Sigmoid colon (tissue), 7 donors: ENCODE data around the gene C1orf141. TPM values are rescaled to one million over a fixed set of nuclear protein-coding genes. Genes with fewer than 3 reads are reported as not detected.
"Not testable (repeated sequence)": the region's sequence is repeated elsewhere in the genome, so short reads cannot be mapped to it uniquely, and the experiment has no call there.

Experiments used
- DNase-seq: peaks from one replicate; pipeline ENCODE4 v3.0.0-alpha.2; 2019
- H3K27ac ChIP-seq, 4 donors: fragments of 200-600 bp; sonication (generic); one replicate each; pipeline ENCODE4 v1.5.1; 2016 to 2019; ENCODE audit warnings: mild to moderate bottlenecking in 1 of 4
- H3K27me3 ChIP-seq, 3 donors: fragments of 200-600 bp; sonication (generic); one replicate each; pipeline ENCODE4 v1.5.1; 2019; ENCODE audit warnings: mild to moderate bottlenecking in 1 of 3
- H3K36me3 ChIP-seq, 4 donors: fragments of 200-600 bp; sonication (generic); one replicate each; pipeline ENCODE4 v1.5.1; 2016 to 2019
- H3K4me1 ChIP-seq, 4 donors: fragments of 200-600 bp; sonication (generic); one replicate each; pipeline ENCODE4 v1.5.1; 2017 to 2019
- H3K4me3 ChIP-seq, 4 donors: fragments of 200-600 bp; sonication (generic); one replicate each; pipeline ENCODE4 v1.5.1; 2017 to 2019; ENCODE audit warnings: mild to moderate bottlenecking in 2 of 4, moderate library complexity in 1 of 4
- H3K9me3 ChIP-seq, 4 donors: fragments of 200-600 bp in 3 of 4; sonication (generic) in 3 of 4; one replicate each; pipeline versions ENCODE4 v1.5.1 to v1.6.1; 2013 to 2019
- EP300 ChIP-seq, 4 donors: sonication (generic); formaldehyde crosslinking; IDR thresholded peaks; one replicate each; pipeline ENCODE4 v1.6.1; 2017; ENCODE audit warnings: antibody characterized with exemption in 4 of 4
- POLR2A ChIP-seq, 2 donors: fragments of 450-650 bp; IDR thresholded peaks; one replicate each; pipeline ENCODE4 v1.6.1; 2016; ENCODE audit warnings: antibody characterized with exemption in 2 of 2, mild to moderate bottlenecking in 2 of 2, moderate library complexity in 2 of 2
- POLR2AphosphoS5 ChIP-seq, 4 donors: sonication (generic); formaldehyde crosslinking; IDR thresholded peaks; one replicate each; pipeline ENCODE4 v1.6.1; 2017; ENCODE audit warnings: antibody characterized with exemption in 4 of 4
- WGBS, 2 donors: extraction: QIAGEN DNeasy Blood & Tissue Kit; methylation state at CpG; one replicate each; pipeline ENCODE4 v1.1.7; 2013; 5-methylcytosine and 5-hydroxymethylcytosine counted together
- intact Hi-C: fragments of 100-400 bp; cut with DNase I; formaldehyde crosslinking; loops from one replicate; pipeline ENCODE4 v1.15.1; 2023
- polyA plus RNA-seq, 3 donors: library from polyadenylated mRNA; stranded (reverse); fragments of 200-250 nt; gene quantifications; one replicate each; pipeline ENCODE4 v1.2.3, GENCODE V29; 2013
- total RNA-seq, 4 donors: library from RNA; depleted of rRNA; stranded (reverse); fragments of >200 nt; gene quantifications; one replicate each; pipeline ENCODE4 v1.1.0, GENCODE V29; 2016
- TF ChIP-seq, protein P1 (sequence below), 4 experiments: fragments of 450-650 bp in 3 of 4; fragments of 200-600 bp in 1 of 4; IDR thresholded peaks; one replicate each; pipeline ENCODE4 v1.5.1; 2016 to 2019; ENCODE audit warnings: antibody characterized with exemption in 4 of 4, mild to moderate bottlenecking in 3 of 4, moderate library complexity in 2 of 4
- donor health status: healthy with polysubstance abuse.
- donor health status: Bipolar disorder and iron deficiency.
- donor health status: healthy.

C1orf141 gene
- total and polyA plus RNA-seq, 7 donors = not detected

DNA sequence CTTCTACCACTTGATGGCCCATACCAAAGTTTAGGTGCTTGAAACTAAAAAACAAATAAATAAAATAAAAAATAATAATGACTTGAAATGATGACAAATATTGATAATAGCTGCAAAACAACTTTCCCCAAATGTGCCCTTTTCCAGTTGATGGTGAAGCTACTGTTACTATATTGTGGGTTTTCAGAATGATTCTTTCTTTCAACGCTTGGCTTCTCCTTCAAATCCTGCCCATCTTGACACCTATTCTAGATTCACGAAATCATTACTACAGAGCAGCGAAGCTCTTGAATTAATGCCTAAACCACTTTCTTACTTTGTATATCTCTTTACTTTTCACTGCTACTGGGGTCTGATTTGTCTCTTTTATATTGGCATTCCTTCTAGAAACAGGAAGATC is 9.2 kb upstream of the C1orf141 start:
- Histone ChIP-seq H3K4me3 (no peak overlapping the region), H3K4me1 (peaks cover 0 to 4% (median 2%) of the 10 kb centered on the region in 4 donors), H3K27ac (no peak overlapping the region), H3K27me3 (no peaks in the 10 kb centered on the region), H3K9me3 (no peaks in the 10 kb centered on the region), H3K36me3 (no peaks in the 10 kb centered on the region)
- WGBS, 2 donors = 85 to 90% methylated on average over 3 of the region's 3 CpGs
- TF ChIP-seq POLR2AphosphoS5 (IDR thresholded peaks at IDR 0.05) (no peak), POLR2A (IDR thresholded peaks at IDR 0.05) (no peak), EP300 (IDR thresholded peaks at IDR 0.05) (no peak)
- TF ChIP-seq, protein P1, sequence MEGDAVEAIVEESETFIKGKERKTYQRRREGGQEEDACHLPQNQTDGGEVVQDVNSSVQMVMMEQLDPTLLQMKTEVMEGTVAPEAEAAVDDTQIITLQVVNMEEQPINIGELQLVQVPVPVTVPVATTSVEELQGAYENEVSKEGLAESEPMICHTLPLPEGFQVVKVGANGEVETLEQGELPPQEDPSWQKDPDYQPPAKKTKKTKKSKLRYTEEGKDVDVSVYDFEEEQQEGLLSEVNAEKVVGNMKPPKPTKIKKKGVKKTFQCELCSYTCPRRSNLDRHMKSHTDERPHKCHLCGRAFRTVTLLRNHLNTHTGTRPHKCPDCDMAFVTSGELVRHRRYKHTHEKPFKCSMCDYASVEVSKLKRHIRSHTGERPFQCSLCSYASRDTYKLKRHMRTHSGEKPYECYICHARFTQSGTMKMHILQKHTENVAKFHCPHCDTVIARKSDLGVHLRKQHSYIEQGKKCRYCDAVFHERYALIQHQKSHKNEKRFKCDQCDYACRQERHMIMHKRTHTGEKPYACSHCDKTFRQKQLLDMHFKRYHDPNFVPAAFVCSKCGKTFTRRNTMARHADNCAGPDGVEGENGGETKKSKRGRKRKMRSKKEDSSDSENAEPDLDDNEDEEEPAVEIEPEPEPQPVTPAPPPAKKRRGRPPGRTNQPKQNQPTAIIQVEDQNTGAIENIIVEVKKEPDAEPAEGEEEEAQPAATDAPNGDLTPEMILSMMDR (IDR thresholded peaks at IDR 0.05) = no peak
- intact Hi-C loops = no loop called here
- DNase-seq = no peak

DNA sequence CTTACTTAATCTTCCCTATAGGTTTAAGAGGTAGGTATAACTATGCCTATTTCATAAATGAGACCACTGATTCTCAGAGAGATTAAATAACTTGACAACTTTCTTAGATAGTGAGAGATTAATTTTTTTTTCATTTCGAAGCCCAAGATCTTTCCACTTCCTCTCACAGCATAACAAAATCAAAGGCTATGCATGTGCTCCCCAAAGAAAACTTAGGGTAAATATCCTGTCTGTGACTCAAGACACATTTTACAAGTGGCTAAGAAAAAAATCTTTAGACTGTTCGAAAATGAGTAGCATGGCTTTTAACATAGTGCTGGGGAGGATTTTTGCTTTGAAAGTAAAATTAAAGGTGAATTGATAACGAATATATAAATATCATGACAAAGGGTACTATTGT is 8.2 kb upstream of the C1orf141 start:
- no peak for TF ChIP-seq EP300 (IDR thresholded peaks at IDR 0.05)
- TF ChIP-seq, protein P1 (IDR thresholded peaks at IDR 0.05) = no peak
- TF ChIP-seq POLR2A (IDR thresholded peaks at IDR 0.05) = no peak
- no peak for TF ChIP-seq POLR2AphosphoS5 (IDR thresholded peaks at IDR 0.05)
- H3K9me3 ChIP-seq = no peaks in the 10 kb centered on the region
- no peaks in the 10 kb centered on the region for H3K36me3 ChIP-seq
- no peak overlapping the region for H3K27ac ChIP-seq
- DNase-seq = no peak
- WGBS, 2 donors = 63 to 76% methylated on average over 3 of the region's 3 CpGs
- intact Hi-C loops = no loop called here
- no peaks in the 10 kb centered on the region for H3K4me1 ChIP-seq
- H3K27me3 ChIP-seq = no peaks in the 10 kb centered on the region
- no peak overlapping the region for H3K4me3 ChIP-seq

- H3K4me1 ChIP-seq, intact Hi-C loops, H3K27ac ChIP-seq, H3K4me3 ChIP-seq, H3K27me3 ChIP-seq, DNase-seq, H3K9me3 ChIP-seq, H3K36me3 ChIP-seq: not testable (repeated sequence)
- 37 to 66% methylated on average over 3 of the region's 3 CpGs for WGBS, 2 donors
Observed at GRCh38 chr1:67141832-67142231, 7.1 kb upstream of the C1orf141 start.

DNA sequence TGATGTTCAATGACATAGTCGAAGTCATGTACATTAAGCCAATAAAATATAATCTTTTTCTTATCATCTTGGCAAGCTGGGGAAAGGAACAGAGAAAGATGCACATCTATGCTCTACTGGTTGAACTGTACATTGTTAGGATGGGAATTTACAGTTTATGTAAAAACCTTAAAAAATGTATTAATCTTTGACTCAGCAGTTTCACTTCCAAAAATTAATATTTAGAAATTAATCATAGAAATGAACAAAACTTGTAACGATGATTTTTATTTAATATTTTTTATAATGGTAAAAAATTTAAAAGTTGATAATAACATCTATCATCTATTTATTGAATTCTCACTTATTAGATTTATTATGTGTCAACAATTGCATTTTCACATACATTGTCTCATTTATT is 5.7 kb upstream of the C1orf141 start:
- 62 to 79% methylated on average over 2 of the region's 2 CpGs for WGBS, 2 donors
- Histone ChIP-seq H3K9me3 (no peaks in the 10 kb centered on the region), H3K27ac (no peak overlapping the region), H3K36me3 (no peaks in the 10 kb centered on the region), H3K4me3 (no peak overlapping the region), H3K27me3 (no peaks in the 10 kb centered on the region), H3K4me1 (peaks cover 0 to 2% (median under 1%) of the 10 kb centered on the region in 4 donors)
- TF ChIP-seq, protein P1 (IDR thresholded peaks at IDR 0.05) = no peak
- TF ChIP-seq POLR2AphosphoS5 (IDR thresholded peaks at IDR 0.05) = no peak
- TF ChIP-seq POLR2A (IDR thresholded peaks at IDR 0.05) = no peak
- no peak for TF ChIP-seq EP300 (IDR thresholded peaks at IDR 0.05)
- intact Hi-C loops = no loop called here
- DNase-seq = no peak

DNA sequence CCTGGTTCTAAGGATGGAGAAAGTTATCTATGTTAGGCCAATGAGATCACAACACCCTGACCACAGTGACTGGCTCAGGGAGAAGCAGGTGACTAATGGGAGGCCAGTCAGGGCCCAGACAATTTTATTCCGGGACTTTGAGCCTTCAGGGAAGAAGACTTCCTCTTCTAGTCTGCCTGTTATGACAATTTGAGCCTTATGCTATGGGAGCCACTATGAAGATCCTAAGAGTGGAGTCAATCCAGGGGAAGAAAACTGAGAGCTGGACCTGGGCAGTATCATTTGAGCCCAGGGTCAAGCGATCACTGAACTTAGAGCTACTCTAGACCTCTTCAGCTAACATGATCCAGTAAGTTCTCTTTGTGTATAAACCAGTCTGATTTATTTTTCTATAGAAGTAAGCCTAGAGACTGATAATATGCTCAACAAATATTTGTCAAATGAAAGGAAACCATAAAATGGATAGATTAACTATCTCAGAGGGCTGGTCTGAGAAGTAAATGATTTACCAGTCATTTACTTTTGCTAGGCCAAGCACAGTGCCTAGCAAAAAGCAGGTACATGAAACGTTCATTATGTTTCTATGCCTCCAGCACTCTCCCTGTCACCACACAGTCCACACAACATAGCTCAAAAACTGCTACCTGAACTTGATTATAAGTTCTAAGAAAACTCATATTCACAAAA is 4.2 kb upstream of the C1orf141 start:
- TF ChIP-seq POLR2AphosphoS5 (IDR thresholded peaks at IDR 0.05) (no peak), EP300 (IDR thresholded peaks at IDR 0.05) (no peak), POLR2A (IDR thresholded peaks at IDR 0.05) (no peak)
- TF ChIP-seq, protein P1 (IDR thresholded peaks at IDR 0.05) = no peak
- no peak for DNase-seq
- Histone ChIP-seq H3K36me3 (no peaks in the 10 kb centered on the region), H3K9me3 (no peaks in the 10 kb centered on the region), H3K4me1 (peaks cover 0 to 11% (median 11%) of the 10 kb centered on the region in 4 donors), H3K4me3 (no peak overlapping the region), H3K27me3 (no peaks in the 10 kb centered on the region), H3K27ac (no peak overlapping the region)
- intact Hi-C loops = no loop called here
- WGBS, 2 donors = 17 to 63% methylated on average over 3 of the region's 3 CpGs
